Breast epithelium (tissue), 3 donors: ENCODE data around the gene FAM98B.

ENCODE experiments used
- CTCF ChIP-seq, 3 donors: fragments of 450-650 bp; IDR thresholded peaks; one replicate each; pipeline ENCODE4 v1.5.1; 2016 to 2017; ENCODE audit warnings: antibody characterized with exemption in 3 of 3, mild to moderate bottlenecking in 3 of 3, moderate library complexity in 3 of 3
- POLR2A ChIP-seq: fragments of 450-650 bp; IDR thresholded peaks from one replicate; pipeline ENCODE4 v1.6.1; 2016; ENCODE audit warnings: antibody characterized with exemption, mild to moderate bottlenecking, moderate library complexity

DNA sequence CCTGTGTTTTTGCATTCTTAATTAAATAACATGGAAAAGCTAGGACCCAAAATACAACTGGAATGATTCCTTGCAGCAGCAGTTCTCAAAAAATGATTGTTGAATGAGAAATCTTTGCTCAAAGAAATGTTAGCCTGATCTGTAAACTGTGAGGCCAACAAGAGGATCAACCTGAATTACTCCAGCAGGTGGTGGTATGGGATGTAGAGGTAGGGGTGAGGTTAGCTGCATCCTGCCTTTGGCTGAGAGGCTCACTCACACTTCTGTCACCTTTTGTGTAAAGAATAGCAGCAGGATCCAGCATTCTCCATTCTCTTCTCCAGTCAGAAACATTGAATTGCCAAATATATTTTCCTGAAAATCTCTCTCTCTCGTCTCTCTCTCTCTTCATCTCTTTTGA, 26.5 kb upstream of the FAM98B start:
- TF ChIP-seq CTCF (IDR thresholded peaks at IDR 0.05) (no peak), POLR2A (no peak)
